ENCODE results near the gene RAB8B.
"Not testable (repeated sequence)": the region's sequence is repeated elsewhere in the genome, so short reads cannot be mapped to it uniquely, and the experiment has no call there.

Gene RAB8B

DNA sequence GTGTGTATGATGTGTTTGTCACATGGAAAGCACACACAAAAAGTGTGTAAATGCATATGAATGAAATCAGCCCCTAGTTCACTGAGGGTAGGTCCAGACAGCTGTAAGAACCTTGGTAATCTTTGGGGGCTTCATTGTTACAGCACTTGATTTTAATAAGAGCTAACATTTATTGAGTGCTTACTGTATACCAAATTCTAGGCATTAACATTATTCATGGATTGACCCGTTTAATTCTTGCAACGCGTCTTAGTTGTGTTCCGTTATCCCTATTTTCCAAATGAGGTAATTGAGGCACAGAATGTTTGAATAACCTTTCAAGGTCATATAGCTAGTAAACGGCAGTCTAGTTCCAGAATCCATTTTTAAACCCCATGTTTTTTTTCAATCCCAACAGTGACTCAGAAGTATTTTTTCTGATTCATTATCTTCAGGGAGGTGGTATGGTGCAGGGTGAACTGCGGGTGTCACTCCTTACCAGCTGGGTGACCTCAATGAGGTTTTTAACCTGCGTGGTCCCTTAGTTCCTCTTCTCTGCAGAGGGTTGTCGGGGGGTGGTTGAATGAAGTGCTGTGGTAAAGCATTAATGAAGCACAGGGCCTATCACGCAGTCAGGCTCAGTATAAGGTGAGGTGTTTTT, 14.2 kb downstream of the RAB8B start:
- H3K4me3 ChIP-seq (ENCODE audit: low read depth, low read length): no peak overlapping the region
- TF ChIP-seq, protein P1, sequence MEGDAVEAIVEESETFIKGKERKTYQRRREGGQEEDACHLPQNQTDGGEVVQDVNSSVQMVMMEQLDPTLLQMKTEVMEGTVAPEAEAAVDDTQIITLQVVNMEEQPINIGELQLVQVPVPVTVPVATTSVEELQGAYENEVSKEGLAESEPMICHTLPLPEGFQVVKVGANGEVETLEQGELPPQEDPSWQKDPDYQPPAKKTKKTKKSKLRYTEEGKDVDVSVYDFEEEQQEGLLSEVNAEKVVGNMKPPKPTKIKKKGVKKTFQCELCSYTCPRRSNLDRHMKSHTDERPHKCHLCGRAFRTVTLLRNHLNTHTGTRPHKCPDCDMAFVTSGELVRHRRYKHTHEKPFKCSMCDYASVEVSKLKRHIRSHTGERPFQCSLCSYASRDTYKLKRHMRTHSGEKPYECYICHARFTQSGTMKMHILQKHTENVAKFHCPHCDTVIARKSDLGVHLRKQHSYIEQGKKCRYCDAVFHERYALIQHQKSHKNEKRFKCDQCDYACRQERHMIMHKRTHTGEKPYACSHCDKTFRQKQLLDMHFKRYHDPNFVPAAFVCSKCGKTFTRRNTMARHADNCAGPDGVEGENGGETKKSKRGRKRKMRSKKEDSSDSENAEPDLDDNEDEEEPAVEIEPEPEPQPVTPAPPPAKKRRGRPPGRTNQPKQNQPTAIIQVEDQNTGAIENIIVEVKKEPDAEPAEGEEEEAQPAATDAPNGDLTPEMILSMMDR (IDR thresholded peaks at IDR 0.05; ENCODE audit: borderline replicate concordance, insufficient read depth, low read depth, low read length): no peak

DNA sequence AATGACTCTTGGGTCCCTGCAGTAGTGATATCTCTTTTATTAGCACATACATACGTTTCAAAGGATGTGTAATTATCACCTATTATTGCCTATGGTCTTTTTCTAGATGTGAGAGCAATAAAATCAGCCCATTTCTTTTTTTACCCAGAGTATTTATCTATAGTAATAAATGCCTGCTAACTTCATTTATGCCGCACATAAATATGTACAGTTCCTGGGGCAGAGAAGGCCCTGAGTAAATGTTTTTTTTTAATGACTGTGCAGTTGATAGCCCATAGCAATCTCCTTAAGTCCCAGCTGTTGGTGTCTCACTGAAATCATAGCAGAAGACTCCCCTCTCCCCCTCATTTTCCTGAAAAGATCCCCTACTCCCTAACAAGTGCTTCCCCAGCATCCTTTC, 16.7 kb downstream of the RAB8B start:
- TF ChIP-seq, protein P1 (IDR thresholded peaks at IDR 0.05; ENCODE audit: borderline replicate concordance, insufficient read depth, low read depth, low read length): no peak
- no peak overlapping the region for H3K4me3 ChIP-seq (ENCODE audit: low read depth, low read length)

DNA sequence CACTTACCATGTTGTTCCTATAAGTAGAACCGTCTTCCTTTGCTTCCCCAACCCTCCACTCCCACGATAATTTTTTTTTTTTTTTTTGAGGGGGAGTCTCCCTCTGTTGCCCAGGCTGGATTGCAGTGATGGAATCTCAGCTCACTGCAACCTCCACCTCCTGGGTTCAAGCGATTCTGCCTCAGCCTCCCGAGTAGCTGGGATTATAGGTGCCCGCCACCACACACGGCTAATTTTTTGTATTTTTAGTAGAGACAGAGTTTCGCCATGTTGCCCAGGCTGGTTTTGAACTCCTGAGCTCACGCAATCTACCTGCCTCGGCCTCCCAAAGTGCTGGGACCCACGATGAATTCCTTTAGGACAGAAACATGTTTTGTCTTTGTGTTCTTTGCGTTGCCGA, 19.4 kb downstream of the RAB8B start:
- not testable (repeated sequence) for H3K4me3 ChIP-seq (ENCODE audit: low read depth, low read length)

DNA sequence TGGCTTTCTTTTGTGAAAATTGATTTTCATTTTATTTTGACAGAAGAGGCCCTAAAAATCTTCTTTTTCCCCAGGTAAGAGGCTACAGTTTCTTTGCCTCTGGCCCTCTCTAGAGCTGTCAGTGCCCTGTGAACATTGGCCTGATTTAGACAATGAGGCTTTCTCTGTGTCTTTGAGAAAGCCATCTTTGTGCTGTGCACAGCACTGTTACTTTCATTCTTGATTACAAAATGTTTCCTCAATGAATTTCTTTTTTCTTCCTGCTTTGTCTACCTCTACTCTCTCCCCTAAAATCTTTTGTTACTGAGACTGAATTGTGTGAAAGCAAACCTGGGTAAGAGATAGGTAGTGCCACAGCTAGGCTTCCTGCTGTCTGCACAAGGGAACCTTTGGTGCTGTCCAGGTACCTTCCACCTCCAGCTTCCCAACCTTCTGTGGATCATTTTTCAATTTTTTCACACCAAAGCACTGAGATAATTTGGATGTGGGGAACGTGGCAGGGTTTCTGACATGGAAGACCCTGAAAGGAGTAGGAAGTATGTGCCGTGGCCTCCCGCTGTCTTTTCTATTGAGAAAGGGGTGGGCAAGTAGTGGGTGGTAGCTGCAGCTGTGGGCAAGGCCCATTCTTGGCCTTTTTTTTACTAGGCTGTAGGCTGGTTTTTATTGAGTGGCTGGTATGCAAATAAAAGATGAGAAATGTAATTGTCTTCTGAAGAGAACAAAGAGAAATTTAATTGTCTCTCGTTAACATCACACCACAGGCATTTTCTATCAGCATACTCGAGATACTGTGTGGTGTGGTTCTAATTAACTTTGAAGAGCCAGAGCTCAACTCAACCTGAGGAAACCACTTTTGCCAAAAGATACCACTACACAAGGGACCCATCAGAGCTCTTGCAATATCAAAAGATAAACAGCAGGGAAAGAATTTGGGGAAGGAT, 21.0 kb downstream of the RAB8B start:
- TF ChIP-seq, protein P1 (IDR thresholded peaks at IDR 0.05; ENCODE audit: borderline replicate concordance, insufficient read depth, low read depth, low read length): no peak
- no peak overlapping the region for H3K4me3 ChIP-seq (ENCODE audit: low read depth, low read length)

DNA sequence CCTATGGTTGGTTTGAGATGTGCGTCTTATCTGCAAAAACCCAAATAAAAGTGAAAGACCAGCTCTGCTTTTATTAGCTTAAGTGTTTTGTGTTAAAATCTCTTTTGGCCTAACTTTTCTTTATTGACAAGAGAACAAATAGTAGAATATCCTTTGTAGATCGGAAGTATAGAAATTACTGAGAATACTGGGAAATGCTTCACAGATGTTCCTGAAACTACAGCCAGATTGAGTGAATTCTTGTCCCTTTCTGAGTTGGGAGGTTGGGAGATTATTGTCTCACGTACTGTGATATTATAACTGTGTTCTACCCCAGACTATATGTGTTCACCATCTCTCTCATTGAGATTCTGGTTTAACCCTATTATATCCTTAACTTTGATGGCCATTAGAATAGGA, 21.7 kb downstream of the RAB8B start:
- TF ChIP-seq, protein P1 (IDR thresholded peaks at IDR 0.05; ENCODE audit: borderline replicate concordance, insufficient read depth, low read depth, low read length): no peak
- H3K4me3 ChIP-seq (ENCODE audit: low read depth, low read length): no peak overlapping the region

DNA sequence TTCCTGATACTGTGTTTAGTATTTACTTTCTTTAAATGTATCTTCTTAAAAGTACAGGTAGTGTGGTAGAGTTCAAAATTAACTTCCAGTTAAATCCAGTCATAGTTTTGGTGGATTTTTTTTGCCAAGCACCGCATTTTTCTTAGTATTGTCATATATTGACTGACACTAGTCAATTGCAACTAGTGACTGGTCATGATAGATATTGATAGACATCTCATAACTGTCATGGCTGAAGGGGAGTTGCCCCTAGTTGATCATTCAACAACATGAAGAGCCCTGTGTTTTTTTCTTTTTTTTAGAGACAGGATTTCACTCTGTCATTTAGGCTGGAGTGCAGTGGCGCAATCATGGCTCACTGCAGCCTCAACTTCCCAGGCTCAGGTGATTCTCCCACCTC, 22.1 kb downstream of the RAB8B start:
- TF ChIP-seq, protein P1 (IDR thresholded peaks at IDR 0.05; ENCODE audit: borderline replicate concordance, insufficient read depth, low read depth, low read length): no peak
- H3K4me3 ChIP-seq (ENCODE audit: low read depth, low read length): no peak overlapping the region

DNA sequence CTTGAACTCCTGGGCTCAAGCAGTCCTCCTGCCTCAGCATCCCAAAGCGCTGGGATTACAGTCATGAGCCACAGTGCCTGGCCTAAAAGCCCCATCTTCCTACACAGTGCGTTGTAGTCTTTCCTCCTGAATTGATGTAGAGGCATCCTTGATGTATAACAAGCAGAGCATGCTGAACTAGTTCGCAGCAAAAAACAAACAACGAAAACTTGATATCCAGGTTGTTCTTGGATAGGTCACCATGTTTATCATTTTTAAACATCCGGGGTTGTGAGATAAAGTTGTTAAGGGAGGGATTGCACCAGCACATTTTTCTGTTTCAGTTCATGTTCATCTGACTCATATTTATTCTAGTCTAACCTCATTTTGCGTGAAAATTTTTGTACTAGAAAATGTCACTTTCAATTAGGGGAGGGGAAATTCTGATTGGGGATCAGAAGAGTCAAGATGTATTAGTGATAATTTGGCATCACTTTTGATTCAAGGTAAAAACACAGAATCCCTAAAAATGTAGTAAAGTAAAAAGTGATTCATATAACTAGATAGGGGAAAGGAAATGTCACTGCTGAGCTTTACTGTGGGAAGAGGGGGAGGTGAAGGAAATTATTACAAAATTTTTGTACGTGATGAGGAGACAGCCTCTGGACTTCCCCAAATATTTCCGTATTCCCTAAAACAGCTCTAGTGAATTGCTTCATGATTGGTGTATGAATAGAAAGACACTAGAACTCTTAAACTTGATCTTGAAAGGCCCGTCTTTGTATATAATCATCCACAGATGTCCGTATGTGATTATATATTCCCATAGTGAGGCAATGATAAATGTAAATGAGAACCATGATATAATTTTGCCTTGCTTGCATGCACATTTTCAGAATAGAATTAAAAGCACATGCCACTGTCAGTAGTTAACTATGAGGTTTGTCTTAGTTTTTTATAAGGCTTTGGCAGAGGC, 22.9 kb downstream of the RAB8B start:
- TF ChIP-seq, protein P1 (IDR thresholded peaks at IDR 0.05; ENCODE audit: borderline replicate concordance, insufficient read depth, low read depth, low read length): no peak
- H3K4me3 ChIP-seq (ENCODE audit: low read depth, low read length): peak overlapping the region; percentile 10
